ENCODE results near the gene U2AF2.

Gene U2AF2

GRCh38 chr19:55683449-55684261 is 28.8 kb downstream of the U2AF2 start:
- in situ Hi-C loops (cut with HindIII; ENCODE audit: low sequenced_read_pairs), result no loop called here
- TF ChIP-seq CTCF (IDR thresholded peaks at IDR 0.05; ENCODE audit: low read depth, low read length, missing control alignments), result no peak
- no peak overlapping the region for H3K4me3 ChIP-seq (ENCODE audit: low read depth, low read length)
- DNase-seq (ENCODE audit: low read depth), result no peak

- H3K4me3 ChIP-seq (ENCODE audit: low read depth, low read length), result no peak overlapping the region
- in situ Hi-C loops (cut with HindIII; ENCODE audit: low sequenced_read_pairs), result no loop called here
- no peak for TF ChIP-seq CTCF (IDR thresholded peaks at IDR 0.05; ENCODE audit: low read depth, low read length, missing control alignments)
- no peak for DNase-seq (ENCODE audit: low read depth)
These were observed 30.3 kb downstream of the U2AF2 start for GRCh38 chr19:55684946-55685681.

GRCh38 chr19:55685776-55686175 is 30.9 kb downstream of the U2AF2 start:
- H3K4me3 ChIP-seq (ENCODE audit: low read depth, low read length), result no peak overlapping the region
- in situ Hi-C loops (cut with HindIII; ENCODE audit: low sequenced_read_pairs), result no loop called here
- no peak for TF ChIP-seq CTCF (IDR thresholded peaks at IDR 0.05; ENCODE audit: low read depth, low read length, missing control alignments)
- no peak for DNase-seq (ENCODE audit: low read depth)

- DNase-seq (ENCODE audit: low read depth), result no peak
- no peak for TF ChIP-seq CTCF (IDR thresholded peaks at IDR 0.05; ENCODE audit: low read depth, low read length, missing control alignments)
- in situ Hi-C loops (cut with HindIII; ENCODE audit: low sequenced_read_pairs), result no loop called here
- no peak overlapping the region for H3K4me3 ChIP-seq (ENCODE audit: low read depth, low read length)
These were observed 31.6 kb downstream of the U2AF2 start for GRCh38 chr19:55686311-55687050.

GRCh38 chr19:55687281-55688201 is 32.7 kb downstream of the U2AF2 start:
- in situ Hi-C loops (cut with HindIII; ENCODE audit: low sequenced_read_pairs), result no loop called here
- no peak overlapping the region for H3K4me3 ChIP-seq (ENCODE audit: low read depth, low read length)
- no peak for TF ChIP-seq CTCF (IDR thresholded peaks at IDR 0.05; ENCODE audit: low read depth, low read length, missing control alignments)
- no peak for DNase-seq (ENCODE audit: low read depth)

All from astrocyte of the cerebellum (primary cell).